ENCODE measurements around the gene PHPT1.

- TF ChIP-seq POLR2A (IDR thresholded peaks at IDR 0.05) (no peak), CTCF (IDR thresholded peaks at IDR 0.05 in 4 of 5, conservative IDR thresholded peaks at IDR 0.05 in 1 of 5) (no peak)
These were observed 37.7 kb downstream of the PHPT1 start for GRCh38 chr9:136886610-136887597.

Data from gastrocnemius medialis (tissue), 4 donors.